Lower lobe of right lung (tissue), 2 donors: ENCODE measurements around the gene TNFRSF6B. TPM values are rescaled to one million over a fixed set of nuclear protein-coding genes. Genes with fewer than 3 reads are reported as not detected.

Source experiments
- ATAC-seq, 2 donors: fragments of 200-7000 bp; cut with Tn5 transposase; one replicate each; pipeline ENCODE4 v1.9.1; 2020 to 2022; ENCODE audit warnings: mild to moderate bottlenecking in 2 of 2, moderate library complexity in 2 of 2
- DNase-seq: peaks from one replicate; pipeline ENCODE4 v3.0.0-alpha.2; 2020
- H3K27ac ChIP-seq: fragments of 200-600 bp; one replicate; pipeline ENCODE4 v1.8.0; 2022
- H3K27me3 ChIP-seq: fragments of 200-600 bp; one replicate; pipeline ENCODE4 v1.8.0; 2022; ENCODE audit warnings: low read depth
- H3K36me3 ChIP-seq: fragments of 200-600 bp; one replicate; pipeline ENCODE4 v1.8.0; 2022; ENCODE audit warnings: mild to moderate bottlenecking
- H3K4me1 ChIP-seq: fragments of 200-600 bp; one replicate; pipeline ENCODE4 v1.8.0; 2022
- H3K4me3 ChIP-seq: fragments of 200-600 bp; one replicate; pipeline ENCODE4 v1.8.0; 2022; ENCODE audit warnings: mild to moderate bottlenecking
- H3K9me3 ChIP-seq: fragments of 200-600 bp; one replicate; pipeline ENCODE4 v1.8.0; 2022
- CTCF ChIP-seq: fragments of 200-600 bp; IDR thresholded peaks from one replicate; pipeline ENCODE4 v1.8.0; 2022; ENCODE audit warnings: antibody characterized with exemption, mild to moderate bottlenecking
- intact Hi-C: fragments of 100-400 bp; cut with DNase I; formaldehyde crosslinking; loops from one replicate; pipeline ENCODE4 v1.11.0; 2022
- total RNA-seq: library from RNA; stranded (reverse); fragmentation: NEBNext Ultra II Directional; extraction: Animal tissue kit (Norgen Biotek cat#: 25700); gene quantifications from one replicate; pipeline ENCODE4 v1.2.1, GENCODE V29; 2021
- donor health status: DM: no; HTN: yes; CAD: no; lungs with severe emphysema.

The TNFRSF6B gene
- total RNA-seq, 1 donor from 2014 or later: 5.3 TPM

- no peaks in the 10 kb centered on the region for H3K9me3 ChIP-seq
- intact Hi-C loops: no loop called here
- H3K4me1 ChIP-seq: no peaks in the 10 kb centered on the region
- TF ChIP-seq CTCF: no peak
- no peak overlapping the region for H3K27ac ChIP-seq
- no peaks in the 10 kb centered on the region for H3K27me3 ChIP-seq
- no peak for DNase-seq
- H3K4me3 ChIP-seq: no peak overlapping the region
- no peak for ATAC-seq
- peaks cover 65% of the 10 kb centered on the region for H3K36me3 ChIP-seq
These were observed 23.8 kb upstream of the TNFRSF6B start for GRCh38 chr20:63672666-63673065.

GRCh38 chr20:63673951-63674350 is 22.5 kb upstream of the TNFRSF6B start:
- DNase-seq (no peak), ATAC-seq (peak in 1 of 2 donors; percentile 22)
- peaks cover 60% of the 10 kb centered on the region for H3K36me3 ChIP-seq

GRCh38 chr20:63675681-63676368 is 20.6 kb upstream of the TNFRSF6B start:
- H3K27me3 ChIP-seq: no peaks in the 10 kb centered on the region
- no peak for TF ChIP-seq CTCF
- H3K36me3 ChIP-seq: peaks cover 65% of the 10 kb centered on the region
- H3K27ac ChIP-seq: no peak overlapping the region
- no peaks in the 10 kb centered on the region for H3K9me3 ChIP-seq
- intact Hi-C loops: no loop called here
- DNase-seq (no peak), ATAC-seq (no peak)
- no peak overlapping the region for H3K4me3 ChIP-seq
- no peaks in the 10 kb centered on the region for H3K4me1 ChIP-seq

More at GRCh38 chr20:63673951-63674350, 22.5 kb upstream of the TNFRSF6B start:
- Histone ChIP-seq H3K9me3 (no peaks in the 10 kb centered on the region), H3K27ac (no peak overlapping the region), H3K4me1 (no peaks in the 10 kb centered on the region), H3K27me3 (no peaks in the 10 kb centered on the region), H3K4me3 (no peak overlapping the region)
- intact Hi-C loops: no loop called here
- no peak for TF ChIP-seq CTCF

- H3K9me3 ChIP-seq: no peaks in the 10 kb centered on the region
- no peak for DNase-seq
- TF ChIP-seq CTCF: no peak
- H3K27me3 ChIP-seq: no peaks in the 10 kb centered on the region
- peaks cover 58% of the 10 kb centered on the region for H3K36me3 ChIP-seq
- H3K4me1 ChIP-seq: peaks cover 13% of the 10 kb centered on the region
- H3K4me3 ChIP-seq: no peak overlapping the region
- H3K27ac ChIP-seq: no peak overlapping the region
- no peak for ATAC-seq
- intact Hi-C loops: no loop called here
These were observed 18.4 kb upstream of the TNFRSF6B start for GRCh38 chr20:63678071-63678470.

GRCh38 chr20:63678667-63679465 is 17.6 kb upstream of the TNFRSF6B start:
- DNase-seq (no peak), ATAC-seq (no peak)

More at GRCh38 chr20:63678667-63679465, 17.6 kb upstream of the TNFRSF6B start:
- H3K27ac ChIP-seq: no peak overlapping the region
- no peaks in the 10 kb centered on the region for H3K27me3 ChIP-seq
- no peaks in the 10 kb centered on the region for H3K9me3 ChIP-seq
- no peak for TF ChIP-seq CTCF
- H3K36me3 ChIP-seq: peaks cover 55% of the 10 kb centered on the region
- intact Hi-C loops: no loop called here
- H3K4me1 ChIP-seq: peaks cover 16% of the 10 kb centered on the region
- no peak overlapping the region for H3K4me3 ChIP-seq
